ENCODE results near the gene SNCG.

DNA sequence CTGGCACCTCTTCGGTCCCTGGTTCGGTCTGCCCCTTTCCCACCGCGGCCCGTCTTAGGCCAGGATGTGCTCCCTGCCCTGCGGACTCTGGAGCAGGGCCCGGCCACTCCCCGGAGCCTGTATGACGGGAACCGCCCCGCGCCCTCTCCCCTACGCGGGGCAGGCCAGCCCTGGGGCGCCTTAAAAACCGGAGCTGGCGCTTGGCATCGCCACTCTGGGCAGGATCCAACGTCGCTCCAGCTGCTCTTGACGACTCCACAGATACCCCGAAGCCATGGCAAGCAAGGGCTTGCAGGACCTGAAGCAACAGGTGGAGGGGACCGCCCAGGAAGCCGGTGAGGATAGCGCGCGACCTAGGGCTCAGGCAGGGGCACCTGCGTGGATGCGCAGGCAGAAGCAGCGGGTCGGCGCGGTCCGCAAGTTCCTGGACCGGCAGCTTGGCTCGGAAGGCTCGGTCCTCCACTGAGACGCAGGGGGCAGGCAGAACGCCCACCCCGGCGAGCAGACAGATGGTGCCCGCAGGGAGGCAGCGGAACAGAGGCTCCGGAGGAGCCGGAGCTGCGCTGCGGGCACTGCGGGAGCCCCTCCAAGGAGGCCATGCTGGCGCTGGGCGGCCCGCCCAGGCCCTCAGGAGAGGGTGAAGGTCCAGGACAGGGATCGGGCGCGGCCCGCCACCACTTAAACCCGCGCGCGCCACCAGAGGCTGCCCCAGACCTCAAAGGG, 10.0 kb downstream of the SNCG start, which contains the start of gene ADIRF:
- TF ChIP-seq, protein P1, sequence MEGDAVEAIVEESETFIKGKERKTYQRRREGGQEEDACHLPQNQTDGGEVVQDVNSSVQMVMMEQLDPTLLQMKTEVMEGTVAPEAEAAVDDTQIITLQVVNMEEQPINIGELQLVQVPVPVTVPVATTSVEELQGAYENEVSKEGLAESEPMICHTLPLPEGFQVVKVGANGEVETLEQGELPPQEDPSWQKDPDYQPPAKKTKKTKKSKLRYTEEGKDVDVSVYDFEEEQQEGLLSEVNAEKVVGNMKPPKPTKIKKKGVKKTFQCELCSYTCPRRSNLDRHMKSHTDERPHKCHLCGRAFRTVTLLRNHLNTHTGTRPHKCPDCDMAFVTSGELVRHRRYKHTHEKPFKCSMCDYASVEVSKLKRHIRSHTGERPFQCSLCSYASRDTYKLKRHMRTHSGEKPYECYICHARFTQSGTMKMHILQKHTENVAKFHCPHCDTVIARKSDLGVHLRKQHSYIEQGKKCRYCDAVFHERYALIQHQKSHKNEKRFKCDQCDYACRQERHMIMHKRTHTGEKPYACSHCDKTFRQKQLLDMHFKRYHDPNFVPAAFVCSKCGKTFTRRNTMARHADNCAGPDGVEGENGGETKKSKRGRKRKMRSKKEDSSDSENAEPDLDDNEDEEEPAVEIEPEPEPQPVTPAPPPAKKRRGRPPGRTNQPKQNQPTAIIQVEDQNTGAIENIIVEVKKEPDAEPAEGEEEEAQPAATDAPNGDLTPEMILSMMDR (IDR thresholded peaks at IDR 0.05; ENCODE audit: poor library complexity, severe bottlenecking), result no peak
- no peak for TF ChIP-seq EP300 (conservative IDR thresholded peaks at IDR 0.05; ENCODE audit: poor library complexity, severe bottlenecking)
